ENCODE results near the gene ACTRT2.

The ACTRT2 gene

GRCh38 chr1:3003039-3003940, 18.0 kb upstream of the ACTRT2 start:
- no peak for DNase-seq

DNA sequence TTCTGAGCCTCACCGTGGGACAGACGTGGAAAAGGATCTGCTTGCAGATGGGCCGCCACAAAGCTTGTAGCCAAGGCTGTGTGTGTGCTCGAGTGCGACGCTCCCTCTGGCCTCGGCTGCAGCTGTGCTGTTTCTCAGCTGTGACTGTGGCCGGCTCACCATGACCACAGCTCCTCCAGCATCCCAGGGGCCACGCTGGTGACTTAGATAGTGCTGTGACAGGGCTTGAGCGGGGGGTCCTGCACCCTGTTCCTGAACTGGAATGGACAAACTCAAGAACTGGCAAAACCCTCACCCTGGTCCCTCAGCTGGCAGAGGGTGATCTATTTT, 17.4 kb upstream of the ACTRT2 start:
- no peak for DNase-seq

DNA sequence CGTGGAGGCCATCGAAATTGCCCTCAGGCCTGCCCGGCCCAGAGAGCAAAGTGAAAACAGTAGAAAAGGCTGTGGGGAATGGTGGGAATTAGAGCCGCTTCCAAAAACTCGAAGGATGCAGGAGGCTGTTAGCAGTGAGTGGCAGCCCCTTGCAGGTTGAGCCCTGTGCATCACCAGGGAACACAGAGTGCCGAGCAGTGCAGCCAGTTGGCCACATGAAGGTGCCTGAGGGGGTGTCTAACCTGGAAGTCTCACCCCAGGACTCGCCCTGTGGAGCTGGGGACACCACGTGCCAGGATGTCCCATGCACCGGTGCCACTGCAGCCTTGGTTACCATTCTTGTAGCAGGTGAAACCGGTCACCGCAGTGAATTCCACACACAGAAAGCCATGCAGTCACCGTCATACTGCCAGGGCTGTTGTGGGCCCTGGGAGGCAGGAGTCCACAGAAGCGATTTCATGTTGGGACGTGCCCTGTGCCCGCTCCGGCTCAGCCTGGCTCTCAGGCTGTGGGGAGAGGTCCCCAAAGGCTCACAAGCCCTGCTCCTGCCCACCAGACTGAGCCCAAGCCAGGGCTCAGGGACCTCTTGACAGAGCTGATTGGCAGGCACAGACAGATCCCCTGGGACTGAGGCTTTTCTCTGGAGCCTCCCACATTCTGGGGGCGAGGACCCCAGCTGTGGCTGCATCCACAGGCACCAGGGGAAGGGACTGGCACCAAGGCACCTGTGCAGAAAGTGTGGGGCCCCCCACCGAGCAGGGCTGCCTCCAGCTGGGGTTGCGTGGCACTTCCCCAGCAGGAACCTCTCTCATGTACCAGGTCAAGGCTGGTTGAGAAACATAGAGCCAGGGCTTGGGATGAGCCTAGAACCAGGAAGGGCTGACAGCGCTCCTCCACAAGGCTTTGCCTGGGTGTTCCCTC, 16.7 kb upstream of the ACTRT2 start:
- DNase-seq = no peak

- no peak for DNase-seq
Measured at GRCh38 chr1:3005771-3006170, 15.5 kb upstream of the ACTRT2 start.

- DNase-seq = no peak
Measured at GRCh38 chr1:3007298-3008147, 13.7 kb upstream of the ACTRT2 start.

DNA sequence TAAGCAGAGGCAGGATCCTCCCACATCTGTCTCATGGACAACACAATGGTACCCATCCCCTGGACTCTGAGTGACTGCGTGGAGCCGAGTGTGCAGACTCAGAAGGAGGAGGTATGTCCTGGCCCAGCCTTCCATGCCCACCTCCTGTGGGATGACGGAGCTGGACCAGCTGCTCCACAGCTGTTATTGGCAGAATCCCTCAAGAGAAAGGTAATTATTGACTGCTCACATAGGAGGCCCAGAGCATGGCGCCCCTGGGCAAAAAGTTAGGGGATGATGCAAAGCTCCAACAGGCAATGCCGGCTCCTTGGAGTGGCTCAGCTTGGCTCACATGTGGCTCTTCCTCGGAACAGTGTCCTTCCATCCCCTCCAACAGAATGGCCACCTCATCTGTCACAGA, 12.2 kb upstream of the ACTRT2 start:
- DNase-seq = no peak

DNA sequence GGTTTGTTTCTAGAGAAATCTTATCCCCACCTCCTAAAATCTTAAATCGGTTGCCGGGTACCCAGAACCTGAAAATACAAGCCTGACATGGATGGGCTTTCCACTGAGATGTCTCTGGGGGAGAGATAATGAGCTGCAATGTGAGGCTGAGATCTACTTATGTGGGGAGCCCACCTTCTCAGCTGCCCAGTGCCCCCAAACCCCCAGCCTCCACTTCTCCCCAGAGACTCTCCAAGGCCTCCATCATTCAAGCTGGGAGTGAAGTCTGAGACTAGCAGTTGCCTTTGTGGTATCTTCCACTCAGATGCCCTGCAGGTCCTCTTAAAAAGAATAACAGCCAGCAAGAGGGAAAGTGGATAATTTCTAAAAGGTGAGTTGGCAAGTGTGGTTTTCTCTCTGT, 11.7 kb upstream of the ACTRT2 start:
- no peak for DNase-seq

DNA sequence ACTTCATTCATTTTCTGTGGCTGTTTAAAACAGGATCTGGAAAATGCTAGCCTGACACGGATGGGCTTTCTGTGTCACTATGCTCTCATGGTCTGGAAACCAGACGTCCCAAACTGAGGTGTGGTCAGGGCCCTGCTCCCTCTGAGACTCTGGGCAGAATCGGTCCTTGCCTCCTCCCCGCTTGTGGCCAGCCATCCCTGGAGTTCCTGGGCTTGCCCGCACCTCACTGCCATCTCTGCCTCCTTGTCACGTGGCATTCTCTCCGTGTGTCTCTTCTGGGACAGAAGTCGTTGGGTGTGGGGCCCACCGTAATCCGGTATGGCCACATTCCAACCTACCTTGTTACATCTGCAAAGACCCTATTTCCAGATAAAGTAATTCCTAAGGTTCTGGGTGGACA, 10.1 kb upstream of the ACTRT2 start:
- no peak for DNase-seq

- DNase-seq = no peak
Measured at GRCh38 chr1:3011631-3012455, 9.4 kb upstream of the ACTRT2 start.

- DNase-seq = peak; percentile 59
Measured at GRCh38 chr1:3012456-3013291, 8.6 kb upstream of the ACTRT2 start.

- no peak for DNase-seq
Measured at GRCh38 chr1:3013371-3014049, 7.8 kb upstream of the ACTRT2 start.

DNA sequence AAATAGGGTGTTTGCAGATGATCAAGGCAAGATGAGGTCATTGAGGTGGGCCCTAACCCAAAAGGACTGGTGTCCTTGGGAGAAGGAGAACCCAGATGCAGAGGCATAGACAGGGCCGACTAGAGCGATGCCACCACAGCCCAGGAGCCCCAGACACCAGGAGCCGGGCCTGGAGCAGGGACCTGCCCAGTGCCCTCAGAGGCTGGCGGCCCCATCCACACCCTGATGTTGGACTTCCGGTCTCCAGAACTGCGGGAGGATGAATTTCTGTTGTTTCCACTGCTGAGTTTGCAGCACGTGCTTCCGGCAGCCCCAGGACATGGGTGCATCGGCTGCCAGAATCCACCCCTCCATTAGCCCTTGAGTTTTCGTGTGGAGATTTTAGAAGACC, 7.2 kb upstream of the ACTRT2 start:
- DNase-seq = no peak

GRCh38 chr1:3014443-3015268, 6.6 kb upstream of the ACTRT2 start:
- DNase-seq = no peak

DNA sequence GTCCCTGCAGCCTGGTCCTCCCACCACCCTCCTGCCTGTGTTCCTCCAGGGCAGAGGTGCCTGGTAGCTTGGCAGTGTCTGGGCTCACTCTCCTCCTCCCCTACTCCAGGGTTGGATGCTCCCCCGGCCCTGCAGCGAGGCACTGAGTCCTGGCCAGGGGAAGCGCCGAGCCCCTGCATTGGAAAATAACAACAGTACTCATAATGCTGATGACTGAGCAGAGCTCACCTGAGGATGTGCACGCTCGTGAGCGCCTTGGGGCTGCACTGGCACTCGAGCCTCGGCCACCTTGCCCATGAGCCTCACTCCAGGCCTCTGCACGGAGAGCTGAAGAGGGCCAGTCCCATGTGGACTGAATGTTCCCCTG, 6.0 kb upstream of the ACTRT2 start:
- DNase-seq = no peak

GRCh38 chr1:3015744-3016143, 5.5 kb upstream of the ACTRT2 start:
- no peak for DNase-seq

DNA sequence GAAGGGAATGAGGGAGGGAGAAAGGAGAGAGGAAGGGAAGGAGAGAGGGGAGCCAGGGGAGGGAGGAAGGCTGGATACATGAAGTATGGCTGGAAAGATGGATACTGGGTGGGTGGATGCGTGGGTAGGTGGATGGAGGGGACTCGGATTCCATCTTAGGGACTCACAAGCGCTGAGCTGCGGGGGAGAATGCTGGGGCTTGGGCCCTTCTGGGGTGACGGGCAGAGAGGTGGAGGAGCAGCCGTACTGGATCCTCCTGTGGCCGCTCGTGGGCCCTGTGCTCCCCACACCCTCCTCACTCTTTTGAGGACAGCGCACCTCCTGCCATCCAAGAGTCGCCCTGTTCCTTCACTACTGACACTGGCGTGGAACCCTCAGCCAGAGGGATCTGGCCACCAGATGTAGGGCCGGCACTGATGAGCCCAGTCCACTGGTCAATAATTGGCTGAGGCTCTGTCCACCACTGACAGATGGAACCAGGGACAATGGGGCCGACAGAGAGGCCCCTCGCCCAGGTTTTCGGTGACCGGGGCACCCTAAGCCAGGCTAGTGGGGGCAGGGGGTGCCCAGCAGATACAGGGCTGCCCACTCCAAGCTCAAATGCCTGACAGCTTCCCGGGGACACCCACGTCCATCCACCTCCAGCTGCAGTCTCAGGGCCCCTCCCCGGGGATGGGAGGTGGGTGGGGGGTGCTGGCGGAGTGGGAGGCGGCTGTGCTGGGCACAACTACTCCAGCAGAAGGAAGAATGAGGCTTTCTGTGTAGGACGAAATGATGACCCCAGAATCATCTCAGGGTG, 4.4 kb upstream of the ACTRT2 start:
- DNase-seq = no peak

DNA sequence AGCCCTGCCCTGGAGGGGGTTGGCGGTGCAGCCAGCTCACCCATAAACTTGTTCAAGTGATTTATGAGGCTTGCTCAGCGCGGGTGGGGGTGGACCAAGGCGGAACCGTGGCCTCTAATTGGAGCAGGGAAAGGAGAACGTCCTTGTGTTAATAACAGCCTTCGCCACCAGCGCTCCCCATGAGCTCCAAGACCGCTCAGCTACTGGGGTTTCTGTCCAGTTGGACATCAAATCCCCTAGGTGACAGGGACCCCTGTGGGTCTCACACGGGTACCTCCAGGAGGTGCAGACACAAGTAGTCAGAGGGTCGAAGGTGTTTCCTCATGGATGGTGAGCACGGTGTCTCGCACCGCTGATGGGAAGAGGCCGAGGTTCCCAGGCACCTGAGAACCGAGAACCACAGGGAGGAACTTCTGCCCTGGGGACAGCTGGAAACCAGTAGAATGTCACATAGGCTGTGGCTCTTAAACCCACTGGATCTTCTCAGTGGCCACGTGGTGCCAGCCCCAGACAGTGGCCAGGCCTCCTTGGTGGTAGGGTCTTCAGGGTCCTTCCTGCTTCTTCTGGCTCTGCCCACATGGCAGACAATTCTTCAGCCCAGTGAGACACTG, 3.7 kb upstream of the ACTRT2 start:
- no peak for DNase-seq

- DNase-seq = no peak
Measured at GRCh38 chr1:3018051-3018471, 3.2 kb upstream of the ACTRT2 start.

Data from NCI-H1436 (cell line).